HEK293 (cell line): ENCODE results near the gene ABCF2.

Experiments
- CTCF ChIA-PET: fragments of 350-600 bp; formaldehyde crosslinking; extraction: SDS; loops from one replicate; lab custom pipeline; 2021; ENCODE audit warnings: antibody characterized with exemption; lab: Yijun Ruan, JAX
- POLR2A ChIA-PET: fragments of 300-600 bp; formaldehyde crosslinking; extraction: SDS; loops from one replicate; lab custom pipeline; 2020; ENCODE audit warnings: antibody characterized with exemption, inconsistent platforms; lab: Yijun Ruan, JAX
- H3K27ac ChIP-seq: fragments of 200-500 bp; sonication (Bioruptor generic); 2 replicates; pipeline ENCODE4 v1.5.1; 2014; ENCODE audit warnings: low read depth, low read length, control low read depth, inconsistent platforms; ENCODE audit errors: extremely low read depth
- H3K36me3 ChIP-seq, 2 experiments: fragments of 200-500 bp in 1 of 2; sonication (Bioruptor generic) in 1 of 2; 1 replicate in 1 of 2; 2 replicates in 1 of 2; pipeline ENCODE4 v1.5.1; 2014 to 2017; ENCODE audit warnings: inconsistent platforms in 2 of 2, low read length in 2 of 2; ENCODE audit not compliant: control insufficient read depth in 2 of 2, insufficient read depth in 1 of 2
- H3K4me1 ChIP-seq: fragments of 200-500 bp; sonication (Bioruptor generic); 2 replicates; pipeline ENCODE4 v1.5.1; 2014; ENCODE audit warnings: mild to moderate bottlenecking, low read length, inconsistent platforms; ENCODE audit not compliant: control insufficient read depth, insufficient read depth
- H3K4me3 ChIP-seq: 2 replicates; pipeline ENCODE4 v1.5.1; 2011; ENCODE audit warnings: low read depth, mild to moderate bottlenecking, control low read depth, low read length, moderate library complexity
- H3K9me3 ChIP-seq: fragments of 200-500 bp; sonication (Bioruptor generic); 2 replicates; pipeline ENCODE4 v1.5.1; 2014; ENCODE audit warnings: low read depth, low read length, inconsistent platforms; ENCODE audit not compliant: control insufficient read depth, insufficient read depth
- FEZF1 ChIP-seq: fragments of 450-650 bp; formaldehyde crosslinking; IDR thresholded peaks from 2 replicates; pipeline ENCODE4 v1.5.1; 2016; ENCODE audit warnings: missing biosample characterization, missing genetic modification characterization
- GLIS1 ChIP-seq: fragments of 450-650 bp; formaldehyde crosslinking; IDR thresholded peaks from 2 replicates; pipeline ENCODE4 v1.5.1; 2016; ENCODE audit warnings: missing biosample characterization, missing genetic modification characterization
- INSM2 ChIP-seq: fragments of 450-650 bp; formaldehyde crosslinking; IDR thresholded peaks from 2 replicates; pipeline ENCODE4 v1.5.1; 2016; ENCODE audit warnings: missing biosample characterization, missing genetic modification characterization
- KLF16 ChIP-seq: fragments of 450-650 bp; formaldehyde crosslinking; IDR thresholded peaks from 2 replicates; pipeline ENCODE4 v1.5.1; 2017; ENCODE audit warnings: missing biosample characterization, missing genetic modification characterization
- KLF17 ChIP-seq: fragments of 450-650 bp; formaldehyde crosslinking; IDR thresholded peaks from 2 replicates; pipeline ENCODE4 v1.5.1; 2016; ENCODE audit warnings: missing biosample characterization, missing genetic modification characterization
- PATZ1 ChIP-seq: fragments of 450-650 bp; formaldehyde crosslinking; IDR thresholded peaks from 2 replicates; pipeline ENCODE4 v1.5.1; 2016; ENCODE audit warnings: missing biosample characterization, missing genetic modification characterization
- PRDM1 ChIP-seq: fragments of 450-650 bp; formaldehyde crosslinking; IDR thresholded peaks from 2 replicates; pipeline ENCODE4; 2016; ENCODE audit warnings: missing biosample characterization, missing genetic modification characterization
- WT1 ChIP-seq: fragments of 450-650 bp; formaldehyde crosslinking; IDR thresholded peaks from 2 replicates; pipeline ENCODE4 v1.5.1; 2016; ENCODE audit warnings: missing biosample characterization, missing genetic modification characterization
- ZBTB17 ChIP-seq: fragments of 450-650 bp; formaldehyde crosslinking; IDR thresholded peaks from 2 replicates; pipeline ENCODE4 v1.5.1; 2016; ENCODE audit warnings: missing biosample characterization, missing genetic modification characterization
- ZBTB20 ChIP-seq: fragments of 450-650 bp; formaldehyde crosslinking; IDR thresholded peaks from 2 replicates; pipeline ENCODE4 v1.5.1; 2016; ENCODE audit warnings: missing biosample characterization, missing genetic modification characterization
- ZBTB44 ChIP-seq: fragments of 450-650 bp; IDR thresholded peaks from 2 replicates; pipeline ENCODE4 v1.5.1; 2018; ENCODE audit warnings: missing biosample characterization, mild to moderate bottlenecking, missing genetic modification characterization
- ZBTB48 ChIP-seq: fragments of 450-650 bp; formaldehyde crosslinking; IDR thresholded peaks from 2 replicates; pipeline ENCODE4 v1.5.1; 2016; ENCODE audit warnings: missing biosample characterization, missing genetic modification characterization
- ZNF121 ChIP-seq: fragments of 450-650 bp; formaldehyde crosslinking; IDR thresholded peaks from 2 replicates; pipeline ENCODE4 v1.5.1; 2016; ENCODE audit warnings: missing biosample characterization, missing genetic modification characterization
- ZNF16 ChIP-seq: fragments of 450-650 bp; formaldehyde crosslinking; IDR thresholded peaks from 2 replicates; pipeline ENCODE4 v1.5.1; 2016; ENCODE audit warnings: low read depth, missing biosample characterization, missing genetic modification characterization
- ZNF184 ChIP-seq: fragments of 450-650 bp; IDR thresholded peaks from 2 replicates; pipeline ENCODE4 v1.5.1; 2018; ENCODE audit warnings: missing biosample characterization, mild to moderate bottlenecking, missing genetic modification characterization
- ZNF2 ChIP-seq: fragments of 450-650 bp; formaldehyde crosslinking; IDR thresholded peaks from 2 replicates; pipeline ENCODE4 v1.5.1; 2016; ENCODE audit warnings: missing biosample characterization, missing genetic modification characterization
- ZNF366 ChIP-seq: fragments of 450-650 bp; formaldehyde crosslinking; conservative IDR thresholded peaks from 2 replicates; pipeline ENCODE4 v1.5.1; 2016; ENCODE audit warnings: missing biosample characterization, missing genetic modification characterization
- ZNF548 ChIP-seq: fragments of 450-650 bp; formaldehyde crosslinking; IDR thresholded peaks from 2 replicates; pipeline ENCODE4 v1.5.1; 2016; ENCODE audit warnings: missing biosample characterization, missing genetic modification characterization
- ZNF600 ChIP-seq: fragments of 450-650 bp; formaldehyde crosslinking; IDR thresholded peaks from 2 replicates; pipeline ENCODE4 v1.5.1; 2016; ENCODE audit warnings: missing biosample characterization, missing genetic modification characterization
- ZNF626 ChIP-seq: fragments of 450-650 bp; sonication (Bioruptor Pico); formaldehyde crosslinking; IDR thresholded peaks from 2 replicates; pipeline ENCODE4 v1.5.1; 2018; ENCODE audit warnings: missing biosample characterization, missing genetic modification characterization, inconsistent platforms
- ZNF692 ChIP-seq: fragments of 450-650 bp; formaldehyde crosslinking; IDR thresholded peaks from 2 replicates; pipeline ENCODE4 v1.5.1; 2016; ENCODE audit warnings: missing biosample characterization, missing genetic modification characterization
- ZNF707 ChIP-seq: fragments of 450-650 bp; formaldehyde crosslinking; IDR thresholded peaks from 2 replicates; pipeline ENCODE4 v1.5.1; 2016; ENCODE audit warnings: missing biosample characterization, missing genetic modification characterization
- ZSCAN4 ChIP-seq: fragments of 450-650 bp; formaldehyde crosslinking; IDR thresholded peaks from 2 replicates; pipeline ENCODE4 v1.5.1; 2017; ENCODE audit warnings: missing biosample characterization, missing genetic modification characterization

Gene ABCF2

GRCh38 chr7:151248346-151249033 lies 21.5 kb upstream of the ABCF2 start, which contains the start of gene SMARCD3 (continued):
- TF ChIP-seq ZNF692 (tag by site-specific recombination) (peak; percentile 40; the same call in 1 of the 2 replicates), ZNF184 (tag by site-specific recombination) (no peak), ZSCAN4 (tag by site-specific recombination) (peak; percentile 33; the same call in 1 of the 2 replicates), ZNF366 (peak; percentile 79), WT1 (tag by site-specific recombination) (0 out of 2 replicates have a peak, but pooled peaks have one; percentile 16), PATZ1 (tag by site-specific recombination) (peak; percentile 85), ZBTB44 (tag by site-specific recombination) (no peak; the same call in 1 of the 2 replicates), ZNF548 (no peak), PRDM1 (tag by site-specific recombination) (peak; percentile 97), ZNF626 (tag by site-specific recombination) (no peak), KLF16 (tag by site-specific recombination) (peak; percentile 70), ZNF707 (tag by site-specific recombination) (no peak)

GRCh38 chr7:151247611-151248345 lies 20.8 kb upstream of the ABCF2 start:
- ChIA-PET POLR2A (interaction anchor here (0.6 to 2.0 kb wide), 4 partner anchors 13 to 1687 kb away, joined by 3 to 16 read pairs (median 4); partner anchors contain the start of genes ABCF2 and NUB1), CTCF (interaction anchor here (0.5 to 1.6 kb wide), 7 partner anchors 11 to 480 kb away, joined by 3 to 4 read pairs (median 4); no protein-coding TSS in a partner anchor)
- Histone ChIP-seq H3K4me1 (peaks cover 3% of the 10 kb centered on the region; the same call in 1 of the 2 replicates), H3K4me3 (peak overlapping the region; percentile 55), H3K9me3 (no peaks in the 10 kb centered on the region), H3K27ac (peak overlapping the region; percentile 50; the same call in 1 of the 2 replicates), H3K36me3 (peaks cover 0 to 4% of the 10 kb centered on the region in 2 experiments; a peak in 1 of 3 replicates)
- peak; percentile 83 for TF ChIP-seq ZBTB20
- peak; percentile 60; the same call in 1 of the 2 replicates for TF ChIP-seq KLF17
- no peak for TF ChIP-seq ZNF2 (tag by site-specific recombination)
- TF ChIP-seq GLIS1 (tag by site-specific recombination): peak; percentile 71
- peak; percentile 78 for TF ChIP-seq ZNF121
- peak; percentile 15; the same call in 1 of the 2 replicates for TF ChIP-seq ZBTB17 (tag by site-specific recombination)
- TF ChIP-seq WT1 (tag by site-specific recombination): peak; percentile 28; the same call in 1 of the 2 replicates
- peak; percentile 46; the same call in 1 of the 2 replicates for TF ChIP-seq PATZ1 (tag by site-specific recombination)
- peak; percentile 82 for TF ChIP-seq ZBTB48 (tag by site-specific recombination)
- TF ChIP-seq ZNF16: no peak
- peak; percentile 98 for TF ChIP-seq ZNF600 (tag by site-specific recombination)
- TF ChIP-seq FEZF1: no peak
- TF ChIP-seq INSM2 (tag by site-specific recombination): peak; percentile 85; the same call in 1 of the 2 replicates
